GM12878 (cell line): ENCODE results near the gene PFN3. TPM values are rescaled to one million over a fixed set of nuclear protein-coding genes. Genes with fewer than 3 reads are reported as not detected.
A peak's percentile ranks its signal among the peaks of the same experiment; 100 is the strongest.

Experiments used
- ATAC-seq: fragments of 200-7000 bp; cut with Tn5 transposase; 3 replicates; pipeline ENCODE4 v1.9.1; 2020; ENCODE audit warnings: mild to moderate bottlenecking, moderate library complexity
- BruUV-seq: library from RNA; stranded (reverse); fragments of 400-500 nt; replicated peaks from 2 replicates; lab custom pipeline; 2021; lab: Mats Ljungman, UMichigan
- CTCF ChIA-PET: fragments of 300-600 bp; sonication (Branson Sonifier 250); formaldehyde crosslinking; extraction: SDS; loops from one replicate; lab custom pipeline; 2021; ENCODE audit warnings: inconsistent platforms; lab: Yijun Ruan, JAX
- POLR2A ChIA-PET: fragments of 350-600 bp; formaldehyde crosslinking; extraction: SDS; loops from one replicate; lab custom pipeline; 2021; ENCODE audit warnings: inconsistent platforms; lab: Charles Lee
- RAD21 ChIA-PET: fragments of 300-600 bp; sonication (Branson Sonifier 250); formaldehyde crosslinking; loops from one replicate; lab custom pipeline; 2023; ENCODE audit warnings: antibody characterized with exemption; ENCODE audit not compliant: unreplicated experiment; lab: Charles Lee
- SMC1A ChIA-PET: fragments of 300-600 bp; sonication (Branson Sonifier 250); formaldehyde crosslinking; loops from one replicate; lab custom pipeline; 2023; ENCODE audit not compliant: unreplicated experiment, uncharacterized antibody; lab: Charles Lee
- DNase-seq: peaks from one replicate; pipeline ENCODE4 v3.0.0-alpha.2; 2011; ENCODE audit warnings: low read depth, low spot score
- FAIRE-seq: peaks from 3 replicates; lab custom pipeline; 2011; peaks lifted over from hg19 to GRCh38; lab: Jason Lieb, UNC
- H2AFZ ChIP-seq: 2 replicates; pipeline ENCODE4 v1.6.0; 2011; ENCODE audit warnings: low read depth, low read length, control low read depth; ENCODE audit not compliant: control insufficient read depth
- H3K27ac ChIP-seq: 2 replicates; pipeline ENCODE4 v1.5.1; 2011; ENCODE audit warnings: control low read depth; ENCODE audit not compliant: control insufficient read depth, insufficient read depth
- H3K27me3 ChIP-seq, 2 experiments: replicated peaks in 1 of 2; 2 replicates each; pipeline versions ENCODE4 v1.6.0 to v1.6.1; 2011; ENCODE audit warnings: low read length in 1 of 2; ENCODE audit not compliant: control insufficient read depth in 2 of 2, insufficient read depth in 2 of 2
- H3K36me3 ChIP-seq, 2 experiments: 2 replicates each; pipeline ENCODE4 v1.5.1; 2011; ENCODE audit warnings: low read length in 1 of 2; ENCODE audit not compliant: control insufficient read depth in 2 of 2, insufficient read depth in 2 of 2
- H3K4me1 ChIP-seq: 2 replicates; pipeline ENCODE4 v1.6.1; 2011; ENCODE audit warnings: mild to moderate bottlenecking, low read length, moderate library complexity, mixed read lengths; ENCODE audit not compliant: control insufficient read depth, insufficient read depth
- H3K4me2 ChIP-seq: 2 replicates; pipeline ENCODE4 v1.6.0; 2011; ENCODE audit warnings: control low read depth; ENCODE audit not compliant: control insufficient read depth, insufficient read depth
- H3K4me3 ChIP-seq: fragments of 200-600 bp; sonication (generic); 2 replicates; pipeline ENCODE4 v1.5.1; 2016
- H3K79me2 ChIP-seq: 2 replicates; pipeline ENCODE4 v1.6.0; 2011; ENCODE audit warnings: low read length; ENCODE audit not compliant: control insufficient read depth, insufficient read depth
- H3K9ac ChIP-seq: 2 replicates; pipeline ENCODE4 v1.8.0; 2011; ENCODE audit warnings: low read length, control low read depth, mixed read lengths; ENCODE audit not compliant: control insufficient read depth, insufficient read depth
- H3K9me3 ChIP-seq: replicated peaks from 3 replicates; pipeline ENCODE4 v1.5.1; 2011; ENCODE audit warnings: mild to moderate bottlenecking, low read length; ENCODE audit not compliant: control insufficient read depth, insufficient read depth
- H4K20me1 ChIP-seq: 2 replicates; pipeline ENCODE4 v1.6.0; 2011; ENCODE audit not compliant: control insufficient read depth, insufficient read depth
- CBFB ChIP-seq: IDR thresholded peaks from 2 replicates; pipeline ENCODE4 v1.6.1; 2016; ENCODE audit warnings: antibody characterized with exemption, low read depth
- DPF2 ChIP-seq: fragments of 450-650 bp; IDR thresholded peaks from 2 replicates; pipeline ENCODE4 v1.6.1; 2017; ENCODE audit warnings: mild to moderate bottlenecking
- ESRRA ChIP-seq: IDR thresholded peaks from 2 replicates; pipeline ENCODE4 v1.6.1; 2012; ENCODE audit warnings: mild to moderate bottlenecking, low read length, improper control_type of control experiment
- GATAD2B ChIP-seq: fragments of 450-650 bp; conservative IDR thresholded peaks from 2 replicates; pipeline ENCODE4 v1.6.1; 2017; ENCODE audit warnings: low read depth, mild to moderate bottlenecking, moderate library complexity
- JUND ChIP-seq: IDR thresholded peaks from 2 replicates; pipeline ENCODE4 v1.6.1; 2012; ENCODE audit warnings: low read depth, mild to moderate bottlenecking, low read length, improper control_type of control experiment, moderate library complexity
- MEF2A ChIP-seq: IDR thresholded peaks from 2 replicates; pipeline ENCODE4 v1.6.1; 2011; ENCODE audit warnings: low read depth, mild to moderate bottlenecking, low read length, moderate library complexity; ENCODE audit not compliant: insufficient read depth
- MTA2 ChIP-seq: fragments of 450-650 bp; IDR thresholded peaks from 2 replicates; pipeline ENCODE4 v1.6.1; 2016; ENCODE audit warnings: low read depth, mild to moderate bottlenecking, moderate library complexity
- MYB ChIP-seq: fragments of 150-350 bp; IDR thresholded peaks from 2 replicates; pipeline ENCODE4 v1.6.1; 2014; ENCODE audit warnings: mild to moderate bottlenecking, low read depth, low read length, borderline replicate concordance
- POLR2AphosphoS5 ChIP-seq: IDR thresholded peaks from 2 replicates; pipeline ENCODE4 v1.6.1; 2011; ENCODE audit warnings: mild to moderate bottlenecking, low read length, inconsistent platforms
- RAD51 ChIP-seq: fragments of 450-650 bp; IDR thresholded peaks from 2 replicates; pipeline ENCODE4 v1.6.1; 2016; ENCODE audit warnings: moderate library complexity, mild to moderate bottlenecking, inconsistent platforms
- RB1 ChIP-seq: fragments of 450-650 bp; formaldehyde crosslinking; IDR thresholded peaks from 2 replicates; pipeline ENCODE4 v1.6.1; 2017; ENCODE audit warnings: mild to moderate bottlenecking, borderline replicate concordance
- SIN3A ChIP-seq: IDR thresholded peaks from 2 replicates; pipeline ENCODE4 v1.6.1; 2012; ENCODE audit warnings: low read depth, low read length, improper control_type of control experiment
- WGBS: methylation state at CpG from one replicate; pipeline ENCODE4 v1.1.6; 2016; ENCODE audit warnings: low lambda C conversion rate; ENCODE audit not compliant: insufficient replicate concordance, insufficient coverage; ENCODE audit errors: missing lambda C conversion rate; 5-methylcytosine and 5-hydroxymethylcytosine counted together
- in situ Hi-C: fragments of 300-500 bp; cut with MboI; formaldehyde crosslinking; loops from 9 replicates; pipeline ENCODE4 v1.14.3; 2018; ENCODE audit warnings: mixed read lengths
- intact Hi-C: fragments of 100-400 bp; cut with micrococcal nuclease; formaldehyde crosslinking; loops from one replicate; pipeline ENCODE4 v1.14.2; 2022; ENCODE audit not compliant: unreplicated experiment
- polyA plus RNA-seq, 11 experiments: library from polyadenylated mRNA; depleted of rRNA in 4 of 11; unstranded in 6 of 11; stranded (reverse) in 5 of 11; fragments of >200 nt; fragmentation: Nextera tagmentation in 4 of 11; fragmentation: Illumina TruSeq in 1 of 11; extraction: Ambion mirVana in 4 of 11; extraction: Trizol in 1 of 11; gene quantifications; 1 replicate in 1 of 11; 2 replicates in 10 of 11; pipeline versions ENCODE4 v1.2.1 to v1.2.3, GENCODE V29; 2011 to 2016; ENCODE audit warnings: inconsistent platforms in 2 of 11, missing spikeins in 2 of 11, low read depth in 1 of 11
- total RNA-seq, 4 experiments: library from RNA; depleted of rRNA in 3 of 4; stranded (reverse); fragments of >200 nt in 3 of 4; fragmentation: Illumina TruSeq in 1 of 4; extraction: Trizol in 1 of 4; gene quantifications; 2 replicates each; pipeline versions ENCODE4 v1.2.1 to v1.2.3, GENCODE V29; 2013 to 2021
- TF ChIP-seq, protein P1 (sequence below): fragments of 450-650 bp; IDR thresholded peaks from 2 replicates; pipeline ENCODE4 v1.6.1; 2014; ENCODE audit warnings: mild to moderate bottlenecking
- TF ChIP-seq, protein P2 (sequence below): fragments of 450-650 bp; IDR thresholded peaks from 2 replicates; pipeline ENCODE4 v1.6.1; 2017; ENCODE audit warnings: mild to moderate bottlenecking, moderate library complexity

PFN3 gene
- total and polyA plus RNA-seq, 10 of the 15 experiments (the other 5 are each of a cell fraction or from before 2014, with no cell fraction given): not detected

DNA sequence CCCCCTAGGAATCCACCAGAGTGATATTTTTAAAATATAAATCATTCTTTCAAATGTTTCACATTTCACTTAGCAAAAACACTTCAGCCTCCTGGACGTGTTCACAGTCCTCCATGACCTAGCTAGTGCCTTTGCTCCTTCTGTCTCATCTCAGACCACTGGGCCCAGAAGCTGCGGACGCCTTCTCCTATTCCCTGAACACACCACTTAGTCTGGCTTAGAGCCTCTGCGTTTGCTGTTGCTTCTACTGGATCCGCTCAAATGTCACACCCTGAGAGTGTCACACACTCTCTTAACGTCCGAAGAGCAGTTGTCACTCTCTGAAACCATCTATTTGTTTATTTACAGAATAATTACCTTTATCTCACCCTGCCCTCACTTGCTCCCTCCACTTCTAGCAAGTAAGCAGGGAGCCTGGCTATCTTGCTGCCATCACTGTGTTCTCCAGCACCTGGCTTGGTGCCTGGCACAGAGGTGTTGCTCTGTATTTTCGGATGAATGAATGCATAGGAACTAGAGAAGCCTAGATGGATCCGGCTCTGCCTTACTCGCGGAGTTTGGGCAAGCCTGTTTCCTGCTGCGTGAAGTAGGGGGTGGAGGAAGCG lies 24.8 kb upstream of the PFN3 start:
- POLR2A ChIA-PET: interaction anchor here (0.6 to 13.4 kb wide), 9 partner anchors 8 to 691 kb away, joined by 3 to 358 read pairs (median 5); partner anchors contain the start of genes DOK3, F12, PFN3 and PRR7
- H3K4me1 ChIP-seq: peaks cover 31% of the 10 kb centered on the region
- SMC1A ChIA-PET: interaction anchor here (0.7 to 7.5 kb wide), 7 partner anchors 9 to 26 kb away, joined by 3 to 64 read pairs (median 8); partner anchors contain the start of genes PFN3 and PRR7
- BruUV-seq: TSS peak; percentile 93
- H3K79me2 ChIP-seq: peaks cover 37% of the 10 kb centered on the region
- H3K9ac ChIP-seq: peak overlapping the region; percentile 89
- intact Hi-C loops (no loop called here), in situ Hi-C loops (no loop called here)
- peak overlapping the region; percentile 95 for H2AFZ ChIP-seq
- no peak for TF ChIP-seq ESRRA
- TF ChIP-seq RAD51: no peak
- no peak for TF ChIP-seq MYB
- TF ChIP-seq CBFB: no peak
- TF ChIP-seq DPF2: no peak
- no peak for TF ChIP-seq MEF2A
- TF ChIP-seq POLR2AphosphoS5: no peak
- TF ChIP-seq SIN3A: 0 out of 2 replicates have a peak, but pooled peaks have one; percentile 20
- TF ChIP-seq JUND: no peak
- TF ChIP-seq RB1: no peak
- TF ChIP-seq, protein P1, sequence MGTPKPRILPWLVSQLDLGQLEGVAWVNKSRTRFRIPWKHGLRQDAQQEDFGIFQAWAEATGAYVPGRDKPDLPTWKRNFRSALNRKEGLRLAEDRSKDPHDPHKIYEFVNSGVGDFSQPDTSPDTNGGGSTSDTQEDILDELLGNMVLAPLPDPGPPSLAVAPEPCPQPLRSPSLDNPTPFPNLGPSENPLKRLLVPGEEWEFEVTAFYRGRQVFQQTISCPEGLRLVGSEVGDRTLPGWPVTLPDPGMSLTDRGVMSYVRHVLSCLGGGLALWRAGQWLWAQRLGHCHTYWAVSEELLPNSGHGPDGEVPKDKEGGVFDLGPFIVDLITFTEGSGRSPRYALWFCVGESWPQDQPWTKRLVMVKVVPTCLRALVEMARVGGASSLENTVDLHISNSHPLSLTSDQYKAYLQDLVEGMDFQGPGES: no peak
- TF ChIP-seq MTA2: peak; percentile 73
- TF ChIP-seq, protein P2, sequence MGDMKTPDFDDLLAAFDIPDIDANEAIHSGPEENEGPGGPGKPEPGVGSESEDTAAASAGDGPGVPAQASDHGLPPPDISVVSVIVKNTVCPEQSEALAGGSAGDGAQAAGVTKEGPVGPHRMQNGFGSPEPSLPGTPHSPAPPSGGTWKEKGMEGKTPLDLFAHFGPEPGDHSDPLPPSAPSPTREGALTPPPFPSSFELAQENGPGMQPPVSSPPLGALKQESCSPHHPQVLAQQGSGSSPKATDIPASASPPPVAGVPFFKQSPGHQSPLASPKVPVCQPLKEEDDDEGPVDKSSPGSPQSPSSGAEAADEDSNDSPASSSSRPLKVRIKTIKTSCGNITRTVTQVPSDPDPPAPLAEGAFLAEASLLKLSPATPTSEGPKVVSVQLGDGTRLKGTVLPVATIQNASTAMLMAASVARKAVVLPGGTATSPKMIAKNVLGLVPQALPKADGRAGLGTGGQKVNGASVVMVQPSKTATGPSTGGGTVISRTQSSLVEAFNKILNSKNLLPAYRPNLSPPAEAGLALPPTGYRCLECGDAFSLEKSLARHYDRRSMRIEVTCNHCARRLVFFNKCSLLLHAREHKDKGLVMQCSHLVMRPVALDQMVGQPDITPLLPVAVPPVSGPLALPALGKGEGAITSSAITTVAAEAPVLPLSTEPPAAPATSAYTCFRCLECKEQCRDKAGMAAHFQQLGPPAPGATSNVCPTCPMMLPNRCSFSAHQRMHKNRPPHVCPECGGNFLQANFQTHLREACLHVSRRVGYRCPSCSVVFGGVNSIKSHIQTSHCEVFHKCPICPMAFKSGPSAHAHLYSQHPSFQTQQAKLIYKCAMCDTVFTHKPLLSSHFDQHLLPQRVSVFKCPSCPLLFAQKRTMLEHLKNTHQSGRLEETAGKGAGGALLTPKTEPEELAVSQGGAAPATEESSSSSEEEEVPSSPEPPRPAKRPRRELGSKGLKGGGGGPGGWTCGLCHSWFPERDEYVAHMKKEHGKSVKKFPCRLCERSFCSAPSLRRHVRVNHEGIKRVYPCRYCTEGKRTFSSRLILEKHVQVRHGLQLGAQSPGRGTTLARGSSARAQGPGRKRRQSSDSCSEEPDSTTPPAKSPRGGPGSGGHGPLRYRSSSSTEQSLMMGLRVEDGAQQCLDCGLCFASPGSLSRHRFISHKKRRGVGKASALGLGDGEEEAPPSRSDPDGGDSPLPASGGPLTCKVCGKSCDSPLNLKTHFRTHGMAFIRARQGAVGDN: no peak
- TF ChIP-seq GATAD2B: 0 out of 2 replicates have a peak, but pooled peaks have one; percentile 58
- RAD21 ChIA-PET: interaction anchor here (1.0 to 11.0 kb wide), 6 partner anchors 13 to 61 kb away, joined by 4 to 288 read pairs (median 8); partner anchors contain the start of genes F12 and PRR7
- FAIRE-seq (no peak), ATAC-seq (no peak), DNase-seq (no peak)
- CTCF ChIA-PET: interaction anchor here (1.3 to 13.2 kb wide), 7 partner anchors 11 to 76 kb away, joined by 4 to 188 read pairs (median 15); partner anchors contain the start of genes PFN3 and PRR7
- peak overlapping the region; percentile 99 for H3K27ac ChIP-seq
- H3K4me2 ChIP-seq: peak overlapping the region; percentile 100
- no peaks in the 10 kb centered on the region for H3K27me3 ChIP-seq
- peak overlapping the region; percentile 62; the same call in 1 of the 2 replicates for H3K4me3 ChIP-seq
- WGBS: 30% methylated on average over 13 of the region's 13 CpGs
- H3K36me3 ChIP-seq: no peaks in the 10 kb centered on the region
- H3K9me3 ChIP-seq: no peaks in the 10 kb centered on the region
- no peaks in the 10 kb centered on the region for H4K20me1 ChIP-seq
